Loucy (cell line): ENCODE results near the gene PELI2.

Source experiments
- EZH2phosphoT487 ChIP-seq: fragments of 200-600 bp; IDR thresholded peaks from 2 replicates; pipeline ENCODE4 v1.6.1; 2018; ENCODE audit warnings: antibody characterized with exemption, mild to moderate bottlenecking, moderate library complexity, borderline replicate concordance
- TF ChIP-seq, protein P1 (sequence below): fragments of 200-600 bp; sonication (generic); conservative IDR thresholded peaks from 2 replicates; pipeline ENCODE4 v1.5.1; 2014; ENCODE audit warnings: mild to moderate bottlenecking, antibody characterized with exemption, low read length

DNA sequence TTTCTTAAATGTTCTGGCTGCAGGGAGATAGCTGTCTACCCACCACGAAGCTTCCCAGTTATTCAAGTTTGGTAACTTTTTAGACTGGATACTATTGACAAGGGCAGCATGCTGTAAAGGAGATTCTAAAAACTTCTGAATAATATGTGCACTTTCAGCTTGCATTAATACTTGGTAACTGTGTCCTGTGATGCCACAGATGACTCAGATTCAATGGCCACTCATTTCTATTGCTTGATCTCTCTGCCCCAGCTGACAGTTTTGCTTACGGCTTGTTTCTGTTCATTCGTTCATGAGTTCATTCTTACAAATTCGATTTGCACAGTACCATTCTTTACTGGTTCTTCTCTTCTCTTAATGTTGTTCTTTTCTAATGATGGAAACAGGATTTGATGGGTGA is 142.8 kb downstream of the PELI2 start:
- TF ChIP-seq, protein P1, sequence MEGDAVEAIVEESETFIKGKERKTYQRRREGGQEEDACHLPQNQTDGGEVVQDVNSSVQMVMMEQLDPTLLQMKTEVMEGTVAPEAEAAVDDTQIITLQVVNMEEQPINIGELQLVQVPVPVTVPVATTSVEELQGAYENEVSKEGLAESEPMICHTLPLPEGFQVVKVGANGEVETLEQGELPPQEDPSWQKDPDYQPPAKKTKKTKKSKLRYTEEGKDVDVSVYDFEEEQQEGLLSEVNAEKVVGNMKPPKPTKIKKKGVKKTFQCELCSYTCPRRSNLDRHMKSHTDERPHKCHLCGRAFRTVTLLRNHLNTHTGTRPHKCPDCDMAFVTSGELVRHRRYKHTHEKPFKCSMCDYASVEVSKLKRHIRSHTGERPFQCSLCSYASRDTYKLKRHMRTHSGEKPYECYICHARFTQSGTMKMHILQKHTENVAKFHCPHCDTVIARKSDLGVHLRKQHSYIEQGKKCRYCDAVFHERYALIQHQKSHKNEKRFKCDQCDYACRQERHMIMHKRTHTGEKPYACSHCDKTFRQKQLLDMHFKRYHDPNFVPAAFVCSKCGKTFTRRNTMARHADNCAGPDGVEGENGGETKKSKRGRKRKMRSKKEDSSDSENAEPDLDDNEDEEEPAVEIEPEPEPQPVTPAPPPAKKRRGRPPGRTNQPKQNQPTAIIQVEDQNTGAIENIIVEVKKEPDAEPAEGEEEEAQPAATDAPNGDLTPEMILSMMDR: no peak
- TF ChIP-seq EZH2phosphoT487: no peak
